WTC11 (cell line): ENCODE results near the gene ADCY10.

Source experiments
- ATF3 ChIP-seq: sonication (generic); formaldehyde crosslinking; conservative IDR thresholded peaks from 2 replicates; pipeline ENCODE4 v1.8.1; 2022; ENCODE audit warnings: mild to moderate bottlenecking, missing genetic modification reagents
- E2F5 ChIP-seq: sonication (generic); formaldehyde crosslinking; IDR thresholded peaks from 2 replicates; pipeline ENCODE4 v1.8.1; 2022; ENCODE audit warnings: mild to moderate bottlenecking, moderate library complexity, missing genetic modification reagents
- FOXJ3 ChIP-seq: sonication (generic); formaldehyde crosslinking; IDR thresholded peaks from 2 replicates; pipeline ENCODE4 v1.9.0; 2021; ENCODE audit warnings: missing genetic modification reagents, mild to moderate bottlenecking, borderline replicate concordance
- FOXK1 ChIP-seq: sonication (generic); formaldehyde crosslinking; IDR thresholded peaks from 2 replicates; pipeline ENCODE4 v1.8.0; 2022; ENCODE audit warnings: mild to moderate bottlenecking, moderate library complexity, missing genetic modification reagents
- IRF2 ChIP-seq: sonication (generic); formaldehyde crosslinking; IDR thresholded peaks from 2 replicates; pipeline ENCODE4 v1.8.0; 2022; ENCODE audit warnings: low read depth, missing genetic modification reagents, borderline replicate concordance
- MAX ChIP-seq: sonication (generic); formaldehyde crosslinking; IDR thresholded peaks from 2 replicates; pipeline ENCODE4 v1.8.0; 2022; ENCODE audit warnings: mild to moderate bottlenecking, missing genetic modification reagents
- MLX ChIP-seq: sonication (generic); formaldehyde crosslinking; IDR thresholded peaks from 2 replicates; pipeline ENCODE4 v1.8.1; 2023; ENCODE audit warnings: mild to moderate bottlenecking, missing genetic modification reagents, moderate library complexity
- NR2C2 ChIP-seq: sonication (generic); formaldehyde crosslinking; IDR thresholded peaks from 2 replicates; pipeline ENCODE4 v1.8.0; 2022; ENCODE audit warnings: mild to moderate bottlenecking, missing genetic modification reagents
- STAT6 ChIP-seq: sonication (generic); formaldehyde crosslinking; conservative IDR thresholded peaks from 2 replicates; pipeline ENCODE4 v1.8.1; 2023; ENCODE audit warnings: mild to moderate bottlenecking, low read depth, missing genetic modification reagents, moderate library complexity
- TEAD4 ChIP-seq: sonication (generic); formaldehyde crosslinking; IDR thresholded peaks from 2 replicates; pipeline ENCODE4 v1.8.0; 2022; ENCODE audit warnings: mild to moderate bottlenecking, missing genetic modification reagents
- ZNF232 ChIP-seq: sonication (generic); formaldehyde crosslinking; IDR thresholded peaks from 2 replicates; pipeline ENCODE4 v1.8.0; 2022; ENCODE audit warnings: mild to moderate bottlenecking, missing genetic modification reagents
- TF ChIP-seq, protein P1 (sequence below): fragments of 200-600 bp; IDR thresholded peaks from 2 replicates; pipeline ENCODE4 v1.8.0; 2022; ENCODE audit warnings: antibody characterized with exemption

- TF ChIP-seq MLX (CRISPR knock-in tag) (no peak), ATF3 (CRISPR knock-in tag) (no peak), MAX (CRISPR knock-in tag) (no peak), TEAD4 (CRISPR knock-in tag) (no peak), FOXJ3 (no peak), NR2C2 (CRISPR knock-in tag) (no peak), ZNF232 (no peak), E2F5 (no peak), FOXK1 (CRISPR knock-in tag) (no peak), STAT6 (CRISPR knock-in tag) (no peak), IRF2 (CRISPR knock-in tag) (no peak)
- TF ChIP-seq, protein P1, sequence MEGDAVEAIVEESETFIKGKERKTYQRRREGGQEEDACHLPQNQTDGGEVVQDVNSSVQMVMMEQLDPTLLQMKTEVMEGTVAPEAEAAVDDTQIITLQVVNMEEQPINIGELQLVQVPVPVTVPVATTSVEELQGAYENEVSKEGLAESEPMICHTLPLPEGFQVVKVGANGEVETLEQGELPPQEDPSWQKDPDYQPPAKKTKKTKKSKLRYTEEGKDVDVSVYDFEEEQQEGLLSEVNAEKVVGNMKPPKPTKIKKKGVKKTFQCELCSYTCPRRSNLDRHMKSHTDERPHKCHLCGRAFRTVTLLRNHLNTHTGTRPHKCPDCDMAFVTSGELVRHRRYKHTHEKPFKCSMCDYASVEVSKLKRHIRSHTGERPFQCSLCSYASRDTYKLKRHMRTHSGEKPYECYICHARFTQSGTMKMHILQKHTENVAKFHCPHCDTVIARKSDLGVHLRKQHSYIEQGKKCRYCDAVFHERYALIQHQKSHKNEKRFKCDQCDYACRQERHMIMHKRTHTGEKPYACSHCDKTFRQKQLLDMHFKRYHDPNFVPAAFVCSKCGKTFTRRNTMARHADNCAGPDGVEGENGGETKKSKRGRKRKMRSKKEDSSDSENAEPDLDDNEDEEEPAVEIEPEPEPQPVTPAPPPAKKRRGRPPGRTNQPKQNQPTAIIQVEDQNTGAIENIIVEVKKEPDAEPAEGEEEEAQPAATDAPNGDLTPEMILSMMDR, result no peak
These were observed at the start of gene ADCY10 for GRCh38 chr1:167913895-167914496.
